ENCODE results near the gene ZNF804A.

Gene ZNF804A

GRCh38 chr2:184598316-184599053, at the start of gene ZNF804A:
ZNF804A (plus strand) TSS chr2:184598529; CDS start chr2:184598960, 431 bp downstream.
- DNase-seq (ENCODE audit: low read depth) = no peak

DNA sequence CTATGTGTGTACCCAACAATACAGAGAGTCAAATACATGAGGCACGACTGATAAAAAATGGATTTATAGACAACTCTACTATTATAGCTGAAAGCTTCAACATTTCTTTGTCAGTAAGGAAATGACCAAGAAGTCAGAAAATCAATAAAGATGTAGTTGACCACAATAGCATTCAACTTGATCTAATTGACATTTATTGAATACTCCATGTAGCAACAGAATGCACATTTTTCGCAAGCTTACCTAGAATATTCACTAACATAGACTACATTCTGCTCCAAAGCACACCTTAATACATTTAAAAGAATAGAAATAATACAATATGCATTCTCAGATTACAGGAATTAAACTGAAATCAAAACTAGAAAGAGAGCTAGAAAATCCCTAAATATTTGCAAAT, 49.2 kb upstream of the ZNF804A start:
- no peak for DNase-seq (ENCODE audit: low read depth)

DNA sequence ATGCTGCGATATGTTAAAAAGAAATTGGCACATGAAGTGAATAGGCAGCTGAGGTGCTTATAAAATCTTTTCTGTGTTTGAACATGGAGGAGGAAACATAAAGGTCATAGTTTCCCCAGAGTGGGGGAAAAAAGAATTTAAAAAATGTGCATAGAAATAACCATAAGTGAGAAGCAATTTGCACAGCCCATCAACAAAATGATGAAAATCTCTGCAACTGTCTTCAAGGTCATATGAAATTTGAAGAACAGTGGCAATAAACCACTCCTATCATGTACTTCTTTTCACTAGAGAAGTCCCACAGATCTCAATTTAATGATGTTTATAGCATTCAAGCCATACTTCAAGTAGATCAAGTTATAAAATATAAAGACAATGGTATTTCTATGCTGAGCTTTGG, 46.7 kb upstream of the ZNF804A start:
- no peak for DNase-seq (ENCODE audit: low read depth)

GRCh38 chr2:184554736-184555135, 43.6 kb upstream of the ZNF804A start:
- no peak for DNase-seq (ENCODE audit: low read depth)

- DNase-seq (ENCODE audit: low read depth) = no peak
Measured at GRCh38 chr2:184555352-184555751, 43.0 kb upstream of the ZNF804A start.

DNA sequence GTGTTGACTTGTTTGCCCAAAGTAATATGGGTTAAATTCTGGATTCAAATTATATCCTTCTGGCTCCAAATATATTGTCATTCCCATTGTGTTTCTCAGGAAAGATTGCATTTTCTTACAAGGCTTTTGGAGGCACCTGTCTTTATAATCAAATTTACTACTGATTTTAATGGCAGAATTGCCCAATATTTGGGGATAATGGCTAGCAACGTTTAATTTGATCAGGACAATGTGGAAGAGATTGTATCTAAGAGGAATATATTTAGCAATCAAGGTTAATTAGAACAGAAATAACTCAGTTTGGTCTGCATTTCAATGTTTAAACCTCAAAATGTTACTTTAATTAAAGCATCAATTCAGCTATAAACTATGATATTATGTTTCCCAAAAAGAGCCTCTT, 41.7 kb upstream of the ZNF804A start:
- DNase-seq (ENCODE audit: low read depth) = no peak

- no peak for DNase-seq (ENCODE audit: low read depth)
Measured at GRCh38 chr2:184558713-184559464, 39.4 kb upstream of the ZNF804A start.

DNA sequence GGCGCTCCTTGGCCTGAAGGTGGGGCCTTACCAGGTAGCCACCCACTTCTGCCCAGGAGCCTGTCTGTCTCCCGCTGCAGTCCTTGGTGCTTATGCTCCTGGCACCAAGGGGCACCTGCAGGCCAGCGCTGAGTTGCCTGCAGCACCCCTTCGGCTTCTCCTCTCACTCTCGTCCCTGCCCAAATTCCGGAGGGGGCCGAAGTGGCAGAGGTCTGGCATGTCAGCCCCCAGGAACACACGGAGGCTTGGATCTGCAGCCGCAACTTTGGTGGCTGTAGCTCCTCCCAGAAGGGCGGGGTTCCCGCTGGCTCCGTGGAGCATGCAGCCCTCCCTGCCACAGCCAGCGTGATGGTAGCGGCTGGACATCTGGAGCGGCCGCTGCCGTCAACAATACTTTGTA, 37.7 kb upstream of the ZNF804A start:
- no peak for DNase-seq (ENCODE audit: low read depth)

GRCh38 chr2:184562532-184562931, 35.8 kb upstream of the ZNF804A start:
- no peak for DNase-seq (ENCODE audit: low read depth)

DNA sequence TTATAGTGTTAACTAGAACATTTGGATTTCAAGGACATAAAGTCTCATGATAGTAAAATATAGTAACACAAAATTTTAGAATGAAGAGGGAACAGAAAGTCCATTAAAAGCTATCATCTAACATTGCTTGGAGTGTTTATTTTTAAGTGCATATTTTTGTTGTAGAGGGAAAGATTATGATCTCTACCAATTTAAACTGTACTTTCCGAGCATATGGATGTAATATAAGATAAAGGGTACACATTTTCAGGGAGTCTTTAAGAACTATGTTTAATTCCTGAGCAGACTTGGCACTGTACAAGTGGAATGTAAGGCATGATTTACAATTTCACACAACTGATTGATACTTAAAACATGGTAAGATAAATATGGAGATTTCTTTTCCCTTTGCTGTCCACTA, 34.2 kb upstream of the ZNF804A start:
- DNase-seq (ENCODE audit: low read depth) = no peak

DNA sequence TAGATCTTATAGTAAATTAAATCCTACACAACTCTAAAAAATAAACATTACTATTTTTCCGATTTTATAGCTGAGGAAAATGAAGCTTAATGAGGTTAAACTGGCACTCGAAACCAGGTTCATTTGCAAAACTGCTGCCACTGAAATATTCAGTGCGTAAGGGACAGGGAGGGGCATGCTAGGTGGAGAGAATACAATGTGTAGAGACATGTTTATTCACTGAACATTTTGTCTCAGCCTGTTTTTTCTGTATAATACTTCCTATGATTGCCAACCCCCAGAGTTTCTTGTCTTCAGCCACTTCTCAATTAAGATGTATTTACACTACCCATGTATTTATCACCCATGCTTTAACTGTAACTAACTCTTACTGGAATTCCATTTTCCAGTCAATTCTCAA, 31.6 kb upstream of the ZNF804A start:
- DNase-seq (ENCODE audit: low read depth) = no peak

- no peak for DNase-seq (ENCODE audit: low read depth)
Measured at GRCh38 chr2:184577056-184577455, 21.3 kb upstream of the ZNF804A start.

- no peak for DNase-seq (ENCODE audit: low read depth)
Measured at GRCh38 chr2:184577743-184578142, 20.6 kb upstream of the ZNF804A start.

GRCh38 chr2:184579226-184579625, 19.1 kb upstream of the ZNF804A start:
- DNase-seq (ENCODE audit: low read depth) = no peak

GRCh38 chr2:184581391-184581790, 16.9 kb upstream of the ZNF804A start:
- no peak for DNase-seq (ENCODE audit: low read depth)

DNA sequence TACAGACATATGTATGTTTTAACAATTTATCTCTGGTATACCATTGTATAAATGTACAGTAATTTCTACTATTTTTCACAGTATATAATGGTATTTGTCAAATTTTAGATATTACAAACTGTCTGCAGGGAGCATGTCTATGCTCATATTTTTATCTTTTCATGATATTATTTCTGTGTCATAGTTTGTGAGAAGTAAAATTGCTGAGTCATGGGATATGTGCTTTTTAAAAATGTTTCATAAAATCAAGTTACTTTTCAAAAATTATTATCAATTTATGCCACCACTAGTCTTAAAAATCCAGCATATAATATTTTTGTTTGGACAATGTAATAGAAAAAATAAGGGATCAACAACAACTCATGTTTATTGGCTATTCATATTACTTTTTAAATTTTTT, 9.1 kb upstream of the ZNF804A start:
- DNase-seq (ENCODE audit: low read depth) = no peak

- no peak for DNase-seq (ENCODE audit: low read depth)
Measured at GRCh38 chr2:184596819-184597411, 1.4 kb upstream of the ZNF804A start.

DNA sequence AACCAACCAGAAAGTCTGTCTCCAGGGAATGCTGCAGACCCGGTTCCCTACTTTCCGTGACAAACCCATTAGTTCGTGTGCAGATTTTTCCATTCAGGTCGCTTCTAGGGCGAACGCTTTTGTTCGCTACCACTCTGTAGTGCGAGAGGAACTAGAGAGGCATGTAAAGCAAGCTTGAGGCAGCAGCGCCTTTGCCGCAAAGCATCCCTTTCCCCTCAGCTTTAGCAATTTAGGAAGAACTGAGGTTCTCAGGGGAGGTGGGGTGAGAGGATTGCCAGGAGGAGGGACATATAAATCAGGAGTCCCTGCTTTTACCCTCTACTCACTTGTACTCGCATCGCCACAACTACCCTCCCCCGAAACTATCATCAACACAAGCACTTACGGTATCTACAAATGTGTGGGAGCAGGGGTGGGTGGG, 748 bp upstream of the ZNF804A start:
- no peak for DNase-seq (ENCODE audit: low read depth)

- DNase-seq (ENCODE audit: low read depth) = no peak
Measured at GRCh38 chr2:184598002-184598315, 370 bp upstream of the ZNF804A start.

DNA sequence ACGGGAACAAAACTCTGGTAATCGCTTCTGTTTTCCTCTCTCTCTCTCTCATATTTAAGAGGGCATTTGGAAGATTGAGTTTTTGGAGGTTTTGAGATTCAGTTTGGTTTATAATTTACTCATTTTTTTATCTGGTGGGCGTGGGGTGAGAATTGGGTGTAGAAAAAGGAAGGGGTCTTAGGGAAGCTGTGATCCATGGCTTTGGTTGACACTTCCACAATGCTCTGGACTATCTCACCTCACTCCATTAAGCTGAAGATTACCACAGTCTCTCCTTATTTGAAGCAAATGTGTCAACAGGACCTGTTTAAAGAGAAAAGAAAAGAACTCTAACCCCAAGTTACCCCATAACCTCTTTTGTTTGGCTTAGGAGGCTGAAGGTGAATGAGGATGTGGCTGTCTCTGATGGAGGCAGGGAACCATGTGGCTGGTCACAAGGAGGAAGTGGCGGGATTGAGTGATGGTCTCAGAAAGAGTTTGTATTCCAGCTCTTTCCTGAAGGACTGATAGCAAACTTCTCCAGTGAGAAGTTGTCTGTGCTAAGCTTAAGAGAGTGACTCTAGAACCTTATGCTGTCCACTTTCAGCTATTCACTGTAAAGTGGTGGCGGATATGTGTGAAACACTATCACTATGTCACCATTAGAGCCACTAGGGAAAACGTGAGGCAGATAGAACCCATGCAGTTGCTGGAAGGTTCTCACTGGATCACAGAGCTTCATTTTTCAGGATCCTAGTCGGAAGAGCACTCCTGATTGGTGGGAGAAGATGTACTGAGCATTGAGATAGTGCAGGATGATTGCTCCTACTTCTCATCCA, 934 bp downstream of the ZNF804A start:
- no peak for DNase-seq (ENCODE audit: low read depth)

- no peak for DNase-seq (ENCODE audit: low read depth)
Measured at GRCh38 chr2:184599872-184600222, 1.5 kb downstream of the ZNF804A start.

- DNase-seq (ENCODE audit: low read depth) = no peak
Measured at GRCh38 chr2:184602734-184603133, 4.4 kb downstream of the ZNF804A start.

DNA sequence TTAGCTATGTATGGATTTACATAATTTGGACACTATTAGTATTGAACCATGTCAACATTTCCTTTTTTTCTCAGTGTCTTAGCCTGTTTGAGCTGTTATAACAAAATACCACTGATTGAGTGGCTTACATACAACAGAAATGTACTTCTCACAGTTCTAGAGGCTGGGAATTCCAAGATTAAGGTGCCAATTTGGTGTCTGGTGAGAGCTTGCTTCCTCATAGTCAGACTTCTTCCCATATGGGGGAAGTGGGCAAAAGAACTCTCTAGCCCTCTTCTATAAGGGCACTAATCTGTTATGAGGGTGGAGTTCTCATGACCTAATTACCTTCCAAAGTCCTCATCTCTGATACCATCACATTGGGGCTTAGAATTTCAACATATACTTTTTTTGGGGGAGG, 12.6 kb downstream of the ZNF804A start:
- DNase-seq (ENCODE audit: low read depth) = no peak

All from stimulated activated CD8-positive, alpha-beta memory T cell treated with anti-CD3 and anti-CD28 coated beads, Interleukin-7, amount 100 ng/mL, for 24 hours (primary cell).